ENCODE measurements around the gene GPR176.
"Not testable (repeated sequence)": the region's sequence is repeated elsewhere in the genome, so short reads cannot be mapped to it uniquely, and the experiment has no call there.

Gene GPR176

DNA sequence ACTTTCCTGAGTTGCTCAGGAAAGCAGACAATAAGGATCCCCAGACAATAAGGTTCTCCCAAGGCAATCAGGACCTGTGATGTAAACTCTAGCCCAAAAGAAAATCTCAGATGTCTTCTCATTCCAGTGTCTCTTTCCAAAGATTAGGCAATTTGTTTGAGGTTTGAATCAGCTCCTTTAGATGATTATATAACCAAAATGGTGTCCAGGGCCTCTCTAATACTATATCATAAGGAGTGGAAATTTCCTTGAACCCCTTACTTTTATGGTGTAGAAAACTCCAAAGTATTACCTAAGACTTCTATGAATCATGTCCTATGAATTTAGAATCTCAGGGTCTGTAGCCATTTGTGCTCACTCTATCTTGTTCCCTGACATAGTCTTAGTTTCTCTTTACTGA lies 65.9 kb downstream of the GPR176 start:
- DNase-seq, result no peak

DNA sequence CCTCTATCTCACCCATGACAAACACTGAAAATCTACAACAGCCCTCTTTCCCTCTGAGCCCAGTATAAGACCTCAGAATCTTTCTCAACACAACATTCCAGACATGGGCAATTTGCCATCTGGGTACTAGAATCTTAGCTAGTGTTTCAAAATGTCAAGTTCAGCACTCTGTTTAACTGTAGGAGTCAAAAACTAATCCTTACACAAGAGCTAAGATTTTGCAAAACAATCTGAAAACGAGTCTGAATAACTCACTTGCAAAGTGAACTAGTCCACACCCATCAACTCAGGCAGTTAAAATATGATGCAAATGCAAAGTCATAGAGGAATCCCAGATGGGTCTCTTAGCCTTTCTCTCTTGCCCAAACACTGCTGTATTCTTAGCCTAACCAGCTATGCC lies 67.8 kb downstream of the GPR176 start:
- DNase-seq, result no peak

DNA sequence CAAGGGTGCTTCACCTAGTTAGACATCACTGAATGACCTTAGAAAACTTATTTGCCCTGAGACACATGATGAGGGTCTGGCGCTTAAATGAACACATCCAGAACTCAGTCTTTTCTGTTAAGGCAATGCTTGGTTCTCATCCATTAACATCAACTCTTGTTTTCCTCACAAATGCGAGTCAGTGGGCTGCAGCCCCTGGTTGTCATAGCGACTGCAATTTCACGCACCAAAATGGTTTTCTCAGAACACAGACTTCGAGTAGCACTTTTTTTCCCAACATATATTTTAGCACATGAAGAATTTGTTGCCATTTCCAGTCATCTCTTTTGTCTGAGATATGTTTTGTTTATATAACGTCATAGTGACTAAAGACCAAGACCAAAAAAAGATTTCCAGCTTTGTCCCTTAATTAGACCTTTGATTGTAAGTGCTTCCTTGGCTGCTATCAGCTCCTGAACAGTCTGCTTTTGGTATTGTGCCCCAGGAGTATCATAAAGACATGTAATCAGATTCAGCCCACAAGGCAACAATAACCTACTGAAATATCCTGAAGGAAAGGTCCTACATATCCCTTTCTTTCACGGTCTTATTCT lies 68.5 kb downstream of the GPR176 start:
- no peak for DNase-seq

DNA sequence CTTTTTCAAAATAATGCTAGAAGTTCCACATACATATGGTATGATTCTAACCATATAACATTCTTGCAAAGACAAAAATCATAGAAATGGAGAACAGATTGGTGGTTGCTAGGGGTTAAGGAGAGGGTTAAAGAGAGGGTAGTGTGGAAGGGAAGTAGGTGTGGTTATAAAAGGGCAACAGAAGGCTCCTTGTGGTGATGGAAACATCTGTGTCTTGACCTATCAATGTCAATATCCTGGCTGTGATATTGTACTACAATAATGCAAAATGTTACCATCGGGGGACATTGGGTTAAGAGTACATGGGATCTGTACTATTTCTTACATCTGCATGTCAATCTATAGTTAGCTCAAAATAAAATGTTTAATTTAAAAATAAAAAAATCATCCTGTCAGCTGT lies 69.6 kb downstream of the GPR176 start:
- DNase-seq, result no peak

DNA sequence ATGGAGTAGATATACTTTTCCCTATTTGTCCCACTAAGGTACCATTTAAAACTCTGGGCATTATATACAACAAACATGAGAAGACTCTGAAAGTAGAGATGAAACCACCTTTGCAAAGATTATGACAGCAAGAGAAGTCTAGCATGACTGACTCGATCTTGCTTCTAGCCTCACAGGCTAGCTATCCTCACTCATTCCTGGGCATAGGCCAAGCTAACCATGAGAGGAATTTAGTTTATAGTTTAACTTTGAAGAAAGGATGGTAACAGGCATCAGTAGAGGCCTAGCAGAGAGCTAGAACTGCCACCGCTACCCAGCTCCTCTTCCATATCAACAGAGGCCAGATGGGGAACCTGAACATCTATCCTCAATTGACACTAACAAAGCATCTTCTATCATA lies 74.0 kb downstream of the GPR176 start:
- DNase-seq, result no peak

DNA sequence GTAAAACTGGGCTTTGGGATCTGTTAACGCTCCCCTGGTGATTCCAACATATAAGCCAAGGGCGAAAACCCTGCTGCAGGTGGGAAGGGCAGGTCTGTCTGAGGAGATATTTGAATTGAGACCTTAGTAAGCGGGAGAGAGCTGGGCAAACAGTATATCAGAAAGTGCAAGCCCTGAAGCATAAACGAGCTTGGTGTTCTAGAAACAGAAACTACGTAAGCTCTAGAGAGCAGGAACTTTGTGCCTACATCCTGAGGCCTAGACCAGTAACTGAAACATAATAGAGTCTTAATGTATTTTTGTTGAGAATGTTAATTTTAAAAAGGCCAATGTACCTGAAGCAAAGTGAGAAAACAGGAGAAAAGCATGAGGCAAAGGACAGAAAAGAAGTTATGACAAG lies 74.5 kb downstream of the GPR176 start:
- DNase-seq, result no peak

DNA sequence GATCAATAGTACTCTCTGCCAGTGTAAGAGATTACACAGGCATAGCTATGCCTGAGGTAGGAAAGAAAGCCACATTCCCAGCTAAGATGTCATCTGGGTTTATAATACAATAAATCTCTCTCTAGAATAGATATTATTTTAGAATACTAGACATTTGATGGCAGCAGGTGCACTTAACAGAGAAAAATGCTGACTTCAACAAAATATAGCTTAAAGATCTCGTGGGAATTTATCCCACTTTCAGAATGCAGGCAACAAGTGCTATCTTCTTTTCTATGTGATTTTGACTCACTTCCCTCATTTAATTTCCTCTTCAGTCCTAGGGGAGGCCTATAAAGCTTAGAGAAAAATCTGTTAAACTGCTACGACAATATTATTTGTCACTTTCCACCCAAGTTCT lies 76.5 kb downstream of the GPR176 start:
- no peak for DNase-seq

DNA sequence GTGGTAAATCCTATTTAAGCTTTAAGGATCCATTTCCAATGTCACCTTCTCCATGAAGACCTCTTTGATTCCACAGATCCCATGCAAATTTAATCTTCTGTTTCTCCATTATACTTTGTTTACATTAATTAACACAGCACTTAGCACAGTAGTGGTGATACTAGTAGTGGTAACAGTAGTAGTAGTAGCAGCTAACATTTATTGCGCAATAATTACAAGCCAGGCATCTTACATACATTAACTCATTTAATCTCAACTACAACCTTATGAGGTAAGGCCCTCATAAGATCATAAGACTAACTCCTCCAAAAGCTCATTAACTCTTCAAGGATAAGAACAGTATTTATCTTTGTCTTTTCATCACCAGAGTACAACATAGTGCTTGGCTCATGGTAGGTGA lies 82.6 kb downstream of the GPR176 start:
- no peak for DNase-seq

DNA sequence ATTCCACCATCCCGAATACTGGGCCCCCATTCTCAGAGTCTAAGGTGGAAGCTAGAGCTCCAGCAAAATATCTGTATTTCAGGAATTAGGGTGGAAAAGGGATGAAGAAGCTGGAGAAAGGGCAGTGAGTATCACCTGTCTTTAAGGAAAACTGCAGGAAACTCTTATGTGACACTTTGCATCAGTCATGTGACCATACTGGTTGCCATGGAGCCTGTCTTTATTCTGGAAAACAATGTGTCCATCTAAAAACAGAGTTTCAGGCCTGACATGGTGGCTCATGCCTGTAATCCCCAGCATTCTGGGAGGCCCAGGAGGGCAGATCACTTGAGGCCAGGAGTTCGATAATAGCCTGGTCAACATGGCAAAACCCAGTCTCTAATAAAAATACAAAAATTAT lies 84.5 kb downstream of the GPR176 start:
- no peak for DNase-seq

DNA sequence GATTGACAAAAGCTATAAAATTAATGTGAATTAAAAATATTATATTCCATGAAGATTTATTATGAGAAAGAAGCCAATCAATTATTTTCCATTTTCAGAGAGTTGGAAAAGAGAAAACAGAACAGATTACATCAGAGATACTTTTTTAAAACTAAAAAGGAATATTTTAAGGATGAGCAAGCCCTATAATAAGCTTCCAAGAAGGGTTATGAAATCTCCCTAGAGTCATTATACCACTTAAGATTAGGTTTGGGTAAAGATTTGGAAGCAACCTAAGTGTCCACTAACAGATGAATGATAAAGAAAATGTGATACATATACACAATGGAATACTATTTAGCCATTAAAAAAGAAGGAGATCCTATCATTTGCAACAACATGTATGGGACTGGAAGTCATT lies 85.8 kb downstream of the GPR176 start:
- DNase-seq, result no peak

DNA sequence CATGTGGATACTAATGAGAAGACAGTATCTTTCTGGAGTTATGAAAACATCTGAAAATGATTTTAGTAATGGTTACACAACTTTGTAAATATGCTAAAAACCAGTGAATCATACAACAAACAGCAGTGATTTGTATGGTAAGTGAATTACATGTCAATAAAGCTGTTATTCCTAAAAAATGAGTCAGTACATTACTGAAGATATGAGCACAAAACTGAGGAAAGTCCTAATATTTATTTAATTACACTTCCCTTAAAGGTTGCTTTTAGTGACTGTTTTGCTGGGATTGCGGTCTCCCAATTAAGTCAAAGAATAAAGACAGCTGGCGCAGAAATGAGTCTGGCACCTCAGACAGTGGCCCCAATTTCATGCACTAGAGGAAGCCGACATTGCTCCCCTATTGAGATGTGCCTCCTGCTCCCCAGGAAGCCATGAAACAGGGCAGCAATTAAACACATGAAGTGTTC lies 86.5 kb downstream of the GPR176 start:
- no peak for DNase-seq

DNA sequence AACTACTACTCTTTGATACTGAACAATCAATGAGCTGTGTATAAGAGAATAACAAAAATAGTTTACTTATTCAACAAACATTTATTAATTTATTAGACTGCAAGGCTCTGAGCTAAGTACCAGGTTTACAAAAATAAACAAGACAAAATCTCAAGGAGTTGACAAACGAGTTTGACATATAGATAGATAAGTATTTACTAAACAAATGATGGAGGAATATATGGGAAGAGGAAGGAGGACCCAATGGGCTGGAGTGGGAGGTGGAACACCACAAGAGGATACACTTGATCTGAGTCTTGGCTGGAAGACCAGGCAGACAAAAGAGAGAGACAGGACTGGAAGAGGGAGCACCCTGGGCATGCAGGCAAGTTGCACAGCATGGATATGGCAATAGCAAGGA lies 89.9 kb downstream of the GPR176 start:
- DNase-seq, result no peak

DNA sequence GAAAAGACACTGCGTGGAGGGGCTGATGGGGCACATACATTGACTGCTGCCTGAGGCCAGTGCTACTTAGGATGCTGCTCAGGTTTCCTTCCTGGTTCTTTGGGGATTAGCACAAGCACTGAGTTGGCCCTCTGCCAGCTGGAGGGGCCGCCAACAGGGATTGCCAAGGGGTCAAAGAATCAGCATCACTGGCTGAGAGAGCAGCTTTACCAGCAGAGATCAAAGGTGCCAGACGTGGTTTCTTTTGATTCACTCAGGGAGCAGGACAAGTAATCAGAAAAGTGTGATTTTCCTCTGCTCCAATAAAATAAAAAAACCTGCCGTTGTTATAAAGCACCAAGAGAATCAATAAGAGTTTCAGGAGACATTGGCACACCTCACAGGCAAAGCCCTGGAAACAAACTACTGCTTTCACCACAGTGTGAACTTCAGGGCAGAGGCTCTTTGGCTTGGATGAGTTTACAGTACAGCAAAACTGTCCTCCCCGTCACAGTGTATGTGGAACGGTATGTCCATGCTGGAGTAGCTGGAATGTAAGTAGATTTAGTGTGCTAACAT lies 91.6 kb downstream of the GPR176 start:
- DNase-seq, result no peak

DNA sequence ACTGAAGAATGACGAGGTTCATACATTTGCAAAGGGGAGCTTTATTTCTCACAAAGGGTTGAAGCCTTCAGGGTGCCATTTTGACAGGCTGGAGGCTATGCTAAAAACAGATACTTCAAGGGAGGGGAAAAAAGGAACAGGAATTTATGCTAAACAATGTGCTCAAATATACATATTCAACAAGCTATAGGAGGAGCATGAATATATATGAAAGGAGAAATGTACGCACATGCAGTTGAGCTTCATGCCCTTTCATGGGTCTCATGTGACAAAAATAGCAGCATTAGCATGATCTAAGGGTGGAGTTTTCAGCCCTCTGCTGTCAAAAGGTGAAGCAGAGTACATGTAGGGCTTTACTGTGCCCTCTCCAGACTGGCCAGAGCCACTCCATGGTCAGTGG lies 93.1 kb downstream of the GPR176 start:
- no peak for DNase-seq

DNA sequence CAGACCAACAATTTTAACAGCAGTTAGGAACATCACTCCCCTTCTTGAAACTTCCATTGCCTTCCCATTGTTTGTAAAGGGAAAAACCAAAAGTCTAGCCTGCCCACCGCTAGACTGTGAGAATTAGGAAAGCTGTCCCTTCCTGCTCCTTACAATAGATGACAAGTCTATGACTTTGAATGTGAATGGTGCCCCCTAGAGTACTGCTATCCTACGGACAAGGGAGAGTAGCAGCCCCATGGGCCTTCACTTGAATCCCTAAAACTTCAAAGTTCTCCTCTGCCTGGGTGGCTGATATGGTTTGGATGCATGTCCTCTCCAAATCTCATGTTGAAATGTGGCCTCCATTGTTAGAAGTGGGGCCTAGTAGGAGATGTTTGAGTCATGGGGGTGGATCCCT lies 96.4 kb downstream of the GPR176 start:
- DNase-seq, result no peak

DNA sequence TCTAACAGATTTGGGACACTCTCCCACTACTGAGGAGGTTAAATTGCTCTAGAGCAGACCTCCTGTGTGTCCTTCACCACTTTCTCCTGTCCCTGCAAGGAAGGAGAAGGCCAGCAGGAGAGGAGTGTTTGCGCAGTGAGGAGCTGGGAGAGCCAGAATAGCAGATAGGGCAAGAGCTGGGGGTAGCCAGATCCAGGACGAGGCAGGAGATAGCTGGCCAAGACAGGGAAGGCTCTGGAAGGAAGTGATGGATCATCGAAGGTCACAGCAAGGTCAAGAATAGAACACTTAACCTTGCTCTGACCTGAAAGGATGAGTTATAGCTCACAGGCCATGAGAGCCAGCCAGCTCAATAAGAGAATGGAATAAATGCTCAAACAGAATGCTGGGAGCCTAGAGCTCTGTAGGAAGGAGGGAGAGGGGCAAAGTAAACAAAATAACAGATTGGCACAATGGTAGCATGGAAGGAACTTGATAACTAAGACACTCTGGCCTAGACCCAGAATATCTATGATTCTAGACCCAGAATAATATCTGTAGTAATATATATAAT lies 99.9 kb downstream of the GPR176 start:
- no peak for DNase-seq

DNA sequence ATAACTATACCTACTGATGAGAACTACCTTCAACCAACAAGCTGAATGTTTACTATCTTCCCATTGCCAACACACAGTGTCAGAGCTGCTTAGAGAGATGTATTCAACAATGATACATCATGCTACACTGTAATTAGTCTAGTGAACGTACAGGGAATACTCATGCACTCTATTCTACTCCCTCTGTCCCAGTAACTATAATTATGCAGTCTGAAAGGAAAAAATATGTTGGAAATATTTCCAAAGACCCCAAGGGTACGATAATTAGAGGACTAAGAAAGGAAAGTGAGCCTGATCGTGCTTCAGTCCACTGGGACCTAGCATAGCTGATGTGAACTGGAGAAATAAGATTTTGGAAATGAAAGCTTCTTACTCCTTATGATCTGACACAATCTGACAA lies 100.5 kb downstream of the GPR176 start:
- no peak for DNase-seq

DNA sequence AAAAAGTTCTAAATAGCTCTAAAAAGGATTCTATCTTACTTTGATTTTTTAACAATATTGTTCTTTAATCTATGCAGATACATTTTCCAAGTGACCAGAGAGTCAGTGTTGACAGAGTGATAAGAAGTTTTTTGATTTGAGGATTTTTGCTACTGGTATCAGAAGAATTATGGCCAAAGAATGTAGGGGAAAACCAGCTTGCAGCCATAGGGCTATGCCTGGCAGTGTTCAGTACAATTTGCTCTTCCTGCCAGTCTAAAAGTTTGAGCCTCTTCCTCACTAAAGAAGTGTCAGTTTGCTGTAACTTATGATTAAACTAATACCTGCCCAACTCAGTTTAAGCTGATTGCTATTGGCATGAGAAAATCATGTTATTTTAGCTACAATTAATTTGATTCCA lies 102.2 kb downstream of the GPR176 start:
- no peak for DNase-seq

DNA sequence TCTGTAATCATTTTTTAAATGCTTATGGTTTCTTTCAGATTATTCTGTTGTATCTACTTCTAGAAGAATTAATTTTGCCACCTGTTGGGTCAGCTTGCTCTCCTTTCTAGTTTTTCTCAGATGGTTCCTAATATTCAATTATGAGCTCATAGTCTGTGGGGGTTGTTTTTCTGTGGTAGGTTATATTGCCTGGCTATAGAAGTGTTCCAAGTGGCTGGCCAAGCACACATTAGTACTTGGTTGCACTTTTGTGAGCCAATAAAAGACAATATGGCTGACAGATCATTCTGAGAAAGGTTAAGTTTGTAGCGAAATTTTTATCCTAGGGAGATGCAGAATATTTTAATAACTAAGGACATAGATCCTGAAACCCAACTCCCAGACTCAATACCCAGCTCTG lies 105.6 kb downstream of the GPR176 start:
- DNase-seq, result no peak

DNA sequence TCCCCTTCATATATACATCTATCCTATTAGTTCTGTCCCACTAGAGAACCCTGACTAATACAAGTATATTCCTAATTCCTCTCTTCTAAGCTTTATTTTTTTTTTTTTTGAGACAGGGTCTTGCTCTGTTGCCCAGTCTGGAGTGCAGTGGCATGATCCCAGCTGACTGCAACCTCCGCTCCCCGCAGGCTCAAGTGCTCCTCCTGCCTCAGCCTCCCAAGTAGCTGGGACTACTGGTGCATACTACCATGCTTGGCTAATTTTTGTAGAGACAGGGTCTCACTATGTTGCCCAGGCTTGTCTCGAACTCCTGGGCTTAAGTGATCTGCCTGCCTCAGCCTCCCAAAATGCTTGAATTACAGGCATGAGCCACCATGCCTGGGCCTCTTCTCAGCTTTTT lies 107.4 kb downstream of the GPR176 start:
- DNase-seq, result not testable (repeated sequence)

DNA sequence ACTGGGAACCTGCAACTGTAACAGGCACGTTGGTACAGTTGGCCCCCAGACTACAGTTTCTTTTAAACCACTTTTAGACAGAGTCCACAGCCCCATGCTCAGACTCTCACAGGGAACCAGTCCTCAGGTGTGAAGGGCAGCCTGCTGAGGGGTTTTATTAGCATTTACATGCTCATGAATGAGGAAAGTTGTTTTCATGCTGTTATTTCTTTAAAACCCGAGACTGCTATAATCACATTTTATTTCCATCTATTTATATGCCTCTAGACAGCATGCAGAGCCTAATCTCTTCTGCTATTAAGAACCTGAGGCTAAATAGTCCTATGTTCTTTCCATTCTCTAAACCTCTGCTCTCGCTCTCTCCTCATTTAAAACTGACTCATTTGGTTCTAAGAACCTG lies 111.2 kb downstream of the GPR176 start:
- no peak for DNase-seq

DNA sequence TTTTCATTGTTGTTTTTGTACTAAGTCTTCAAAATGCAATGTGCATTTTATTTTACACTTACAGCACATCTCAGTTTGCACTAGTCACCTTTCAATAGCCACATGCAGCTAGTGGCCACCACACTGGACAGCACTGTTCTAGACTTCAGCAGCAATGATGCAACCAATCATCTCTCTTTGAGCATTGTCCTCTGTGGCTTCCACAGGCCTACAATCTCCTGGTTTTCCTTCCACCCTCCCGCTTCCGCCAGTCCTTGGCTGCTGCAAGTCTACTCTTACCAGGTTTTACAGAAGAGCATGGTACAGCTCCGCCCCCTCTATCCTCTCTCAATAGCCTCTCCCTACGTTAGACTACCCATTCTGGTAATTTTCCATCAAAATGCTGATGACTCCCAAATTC lies 112.3 kb downstream of the GPR176 start:
- DNase-seq, result no peak

DNA sequence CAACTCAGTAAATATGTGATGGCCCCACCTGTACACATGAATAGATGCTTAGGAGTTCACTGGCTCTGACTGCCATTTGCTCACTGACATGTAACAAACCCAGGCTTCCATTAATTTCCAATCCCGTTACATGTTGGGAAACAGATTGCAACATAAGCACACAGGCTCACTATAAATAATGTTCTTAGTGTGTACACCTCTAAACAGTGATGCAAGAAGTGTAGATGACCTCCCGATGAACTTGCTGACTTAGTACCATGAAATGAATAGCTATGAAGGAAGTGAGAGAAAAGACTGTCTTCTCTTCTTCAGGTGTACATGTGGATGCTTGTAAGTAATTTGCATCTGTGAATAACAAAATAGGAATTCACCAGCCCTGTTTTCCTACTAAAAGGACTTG lies 116.0 kb downstream of the GPR176 start:
- no peak for DNase-seq

DNA sequence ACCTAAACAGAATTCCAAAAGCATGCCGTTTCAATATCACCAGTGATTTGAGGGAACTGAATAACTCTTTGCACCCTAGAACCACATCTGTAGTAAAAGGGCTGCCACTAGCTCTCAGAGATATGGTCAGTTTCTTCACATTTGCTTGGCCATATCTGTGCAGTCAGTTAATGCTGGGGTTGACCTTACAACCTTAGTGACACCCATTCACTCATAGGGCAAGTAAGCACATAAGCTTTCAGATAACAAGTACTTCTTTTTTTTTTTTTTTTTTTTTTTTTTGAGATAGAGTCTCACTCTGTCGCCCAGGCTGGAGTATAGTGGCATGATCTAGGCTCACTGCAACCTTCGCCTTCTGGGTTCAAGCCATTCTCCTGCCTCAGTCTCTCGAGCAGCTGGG lies 117.0 kb downstream of the GPR176 start:
- no peak for DNase-seq

DNA sequence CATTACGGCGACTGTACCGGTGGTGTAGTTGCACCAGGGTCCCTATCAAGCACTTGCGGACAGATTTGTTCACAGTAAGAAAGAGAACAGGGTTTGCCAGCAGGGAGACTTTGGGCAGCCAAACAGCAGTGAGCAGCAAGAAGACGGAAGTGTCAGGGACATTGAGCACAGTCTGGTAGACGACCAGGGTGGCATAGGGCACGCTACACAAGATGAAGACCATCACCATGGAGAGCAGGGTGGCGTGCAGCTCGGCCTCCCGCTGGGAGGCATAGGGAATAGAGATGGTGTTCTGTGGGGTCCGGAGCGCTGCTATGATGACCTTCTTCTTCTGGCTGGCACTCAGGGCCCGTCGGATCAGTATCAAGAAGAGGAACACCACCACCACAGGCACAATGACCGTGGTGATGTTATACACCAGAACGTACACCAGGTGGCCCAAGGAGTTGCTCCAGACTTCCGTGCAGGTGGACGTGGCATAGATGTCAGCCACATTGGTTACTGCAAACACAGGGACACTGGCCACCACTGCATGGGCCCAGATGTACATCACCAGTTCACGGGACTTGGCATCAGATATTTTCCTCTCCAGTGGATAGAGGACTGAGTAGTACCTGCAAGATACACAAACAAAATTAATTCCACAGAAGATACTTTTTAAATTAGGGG lies 118.3 kb downstream of the GPR176 start:
- DNase-seq, result no peak

Measured in NCI-H1694 (cell line).